ENCODE data around the gene NAGLU. TPM values are rescaled to one million over a fixed set of nuclear protein-coding genes. Genes with fewer than 3 reads are reported as not detected.
A peak's percentile ranks its signal among the peaks of the same experiment; 100 is the strongest.

Gene NAGLU
- total and polyA plus RNA-seq, 7 donors, result 9.1 to 18.1 (median 16.0) TPM

GRCh38 chr17:42514279-42514678, 21.8 kb upstream of the NAGLU start:
- 95 to 96% (median 96%) methylated on average over 11 of the region's 11 CpGs for WGBS, 3 donors
- DNase-seq (no peak), ATAC-seq (no peak)
- H3K27ac ChIP-seq, result no peak overlapping the region
- H3K27me3 ChIP-seq (ENCODE audit: insufficient read depth in 3 of 3, low read length in 2 of 3), result no peaks in the 10 kb centered on the region
- H3K36me3 ChIP-seq (ENCODE audit: insufficient read depth in 1 of 2, low read depth in 1 of 2), result peaks cover 7 to 81% of the 10 kb centered on the region in 2 donors
- TF ChIP-seq CTCF (IDR thresholded peaks at IDR 0.05), result no peak
- H3K4me1 ChIP-seq, result peaks cover 29% of the 10 kb centered on the region
- H3K4me3 ChIP-seq, result no peak overlapping the region
- no peaks in the 10 kb centered on the region for H3K9me3 ChIP-seq
- intact Hi-C loops (cut with DNase I), result loop anchor here (5.0 kb wide), 2 partner anchors 42 to 47 kb away; no protein-coding TSS in a partner anchor

DNA sequence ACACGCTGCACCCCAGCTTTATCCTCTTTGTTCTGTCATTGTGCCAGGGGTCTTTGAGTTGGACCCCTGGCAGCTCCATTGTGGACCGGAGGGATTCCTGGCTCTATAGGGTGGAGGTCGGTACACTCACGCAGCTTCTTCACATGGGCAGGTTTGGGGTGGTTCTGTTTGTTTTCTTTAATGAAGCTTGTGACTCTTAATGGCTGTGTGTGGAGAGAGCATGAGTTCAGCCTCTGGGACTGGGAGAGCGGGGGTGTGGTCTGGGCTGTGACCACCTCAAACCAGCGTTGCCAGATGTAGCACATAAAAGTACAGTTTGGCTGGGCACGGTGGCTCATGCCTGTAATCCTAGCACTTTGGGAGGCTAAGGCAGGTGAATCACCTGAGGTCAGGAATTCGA, 21.2 kb upstream of the NAGLU start:
- no peak overlapping the region for H3K4me3 ChIP-seq
- ATAC-seq, result no peak
- DNase-seq, result no peak
- H3K4me1 ChIP-seq, result peaks cover 34% of the 10 kb centered on the region
- intact Hi-C loops (cut with DNase I), result loop anchor here (5.0 kb wide), 5 partner anchors 43 to 193 kb away; no protein-coding TSS in a partner anchor
- peaks cover 7 to 76% of the 10 kb centered on the region in 2 donors for H3K36me3 ChIP-seq (ENCODE audit: insufficient read depth in 1 of 2, low read depth in 1 of 2)
- no peaks in the 10 kb centered on the region for H3K9me3 ChIP-seq
- TF ChIP-seq CTCF (IDR thresholded peaks at IDR 0.05), result no peak
- H3K27me3 ChIP-seq (ENCODE audit: insufficient read depth in 3 of 3, low read length in 2 of 3), result no peaks in the 10 kb centered on the region
- 87 to 90% (median 88%) methylated on average over 8 of the region's 8 CpGs for WGBS, 3 donors
- H3K27ac ChIP-seq, result no peak overlapping the region

DNA sequence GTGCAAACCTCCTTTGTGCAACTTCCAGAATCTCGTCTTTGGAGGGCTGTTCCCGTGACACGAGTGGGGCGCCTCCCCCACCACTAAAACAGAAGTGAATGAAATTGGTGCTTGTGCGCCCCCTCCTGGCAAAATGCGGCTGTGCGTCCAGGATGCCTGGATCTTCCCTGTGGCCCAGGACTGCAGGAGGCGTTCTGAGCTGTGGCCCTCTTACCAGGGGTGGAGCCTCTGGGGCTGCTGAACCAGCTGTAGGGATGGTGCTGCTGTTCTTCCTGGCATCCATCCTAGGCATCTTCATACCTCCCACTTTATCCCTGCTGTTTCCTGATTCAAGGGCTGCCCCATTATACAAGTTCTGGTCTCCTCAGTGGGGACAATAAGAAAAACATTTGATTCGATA, 18.5 kb upstream of the NAGLU start:
- H3K27me3 ChIP-seq (ENCODE audit: insufficient read depth in 3 of 3, low read length in 2 of 3), result no peaks in the 10 kb centered on the region
- H3K9me3 ChIP-seq, result no peaks in the 10 kb centered on the region
- H3K36me3 ChIP-seq (ENCODE audit: insufficient read depth in 1 of 2, low read depth in 1 of 2), result peaks cover 10 to 68% of the 10 kb centered on the region in 2 donors
- WGBS, 3 donors, result 23 to 35% (median 26%) methylated on average over 9 of the region's 9 CpGs
- intact Hi-C loops (cut with DNase I), result loop anchor here in 1 of 2 donors (5.0 kb wide), 3 partner anchors 85 to 195 kb away; no protein-coding TSS in a partner anchor
- peaks cover 56% of the 10 kb centered on the region for H3K4me1 ChIP-seq
- peak; percentile 84 to 91 for DNase-seq
- peak overlapping the region; percentile 84 for H3K27ac ChIP-seq
- no peak overlapping the region for H3K4me3 ChIP-seq
- peak; percentile 80 for TF ChIP-seq CTCF (IDR thresholded peaks at IDR 0.05)
- peak; percentile 33 to 58 (median 50) for ATAC-seq

- Histone ChIP-seq H3K9me3 (no peaks in the 10 kb centered on the region), H3K27me3 (ENCODE audit: insufficient read depth in 3 of 3, low read length in 2 of 3) (no peaks in the 10 kb centered on the region), H3K4me3 (no peak overlapping the region), H3K27ac (peak overlapping the region; percentile 84), H3K36me3 (ENCODE audit: insufficient read depth in 1 of 2, low read depth in 1 of 2) (peaks cover 10 to 69% of the 10 kb centered on the region in 2 donors), H3K4me1 (peaks cover 56% of the 10 kb centered on the region)
- ATAC-seq (peak; percentile 65 to 80 (median 74)), DNase-seq (peak; percentile 86 to 90)
- no peak for TF ChIP-seq CTCF (IDR thresholded peaks at IDR 0.05)
- WGBS, 3 donors, result 31 to 38% (median 31%) methylated on average over 8 to 9 of the region's 9 CpGs
- intact Hi-C loops (cut with DNase I), result loop anchor here in 1 of 2 donors (5.0 kb wide), 3 partner anchors 86 to 196 kb away; no protein-coding TSS in a partner anchor
Observed at GRCh38 chr17:42518046-42518754, 17.8 kb upstream of the NAGLU start.

Measured in psoas muscle (tissue), 8 donors.